C4-2B (cell line): ENCODE data around the gene ZNF692.

Experiments
- ZFX ChIP-seq: fragments of 450-650 bp; IDR thresholded peaks from 2 replicates; pipeline ENCODE4 v1.6.1; 2017
- TF ChIP-seq, protein P1 (sequence below): fragments of 450-650 bp; conservative IDR thresholded peaks from 2 replicates; pipeline ENCODE4 v1.5.1; 2017; ENCODE audit warnings: mild to moderate bottlenecking

DNA sequence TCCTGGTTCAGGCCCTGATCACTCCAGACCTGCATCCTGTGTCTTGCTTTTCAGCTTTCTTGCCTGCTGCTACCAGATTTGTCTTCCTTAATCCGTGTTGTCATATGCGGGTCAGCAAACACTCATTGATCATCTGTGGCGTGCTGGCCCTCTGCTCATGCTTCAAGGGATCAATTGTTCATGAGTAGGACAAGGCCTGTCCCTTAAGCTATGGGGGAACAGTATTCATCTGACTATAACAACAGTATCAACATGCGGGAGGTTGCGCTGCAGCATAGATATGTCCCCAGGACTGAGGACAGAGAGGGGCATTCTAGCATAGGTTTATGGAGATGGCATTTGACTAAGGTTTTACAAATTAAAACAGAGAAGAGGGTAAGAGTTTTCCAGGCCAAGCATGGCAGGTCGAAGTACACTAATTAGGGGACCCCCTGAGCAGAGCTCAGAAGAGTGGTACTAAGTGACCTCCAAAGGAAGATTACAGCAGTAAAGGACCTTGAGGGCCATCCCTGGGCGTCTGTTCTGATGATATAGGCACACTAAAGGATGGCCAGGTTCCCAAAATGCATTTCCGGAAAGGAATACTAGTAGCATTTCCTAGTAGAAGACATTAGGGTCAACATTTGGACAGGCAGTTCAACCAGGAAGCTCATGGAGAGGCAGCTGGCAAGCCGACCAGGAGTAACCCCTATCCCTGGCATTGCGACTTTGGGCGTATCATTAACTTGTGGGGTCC, 21.7 kb downstream of the ZNF692 start:
- TF ChIP-seq, protein P1, sequence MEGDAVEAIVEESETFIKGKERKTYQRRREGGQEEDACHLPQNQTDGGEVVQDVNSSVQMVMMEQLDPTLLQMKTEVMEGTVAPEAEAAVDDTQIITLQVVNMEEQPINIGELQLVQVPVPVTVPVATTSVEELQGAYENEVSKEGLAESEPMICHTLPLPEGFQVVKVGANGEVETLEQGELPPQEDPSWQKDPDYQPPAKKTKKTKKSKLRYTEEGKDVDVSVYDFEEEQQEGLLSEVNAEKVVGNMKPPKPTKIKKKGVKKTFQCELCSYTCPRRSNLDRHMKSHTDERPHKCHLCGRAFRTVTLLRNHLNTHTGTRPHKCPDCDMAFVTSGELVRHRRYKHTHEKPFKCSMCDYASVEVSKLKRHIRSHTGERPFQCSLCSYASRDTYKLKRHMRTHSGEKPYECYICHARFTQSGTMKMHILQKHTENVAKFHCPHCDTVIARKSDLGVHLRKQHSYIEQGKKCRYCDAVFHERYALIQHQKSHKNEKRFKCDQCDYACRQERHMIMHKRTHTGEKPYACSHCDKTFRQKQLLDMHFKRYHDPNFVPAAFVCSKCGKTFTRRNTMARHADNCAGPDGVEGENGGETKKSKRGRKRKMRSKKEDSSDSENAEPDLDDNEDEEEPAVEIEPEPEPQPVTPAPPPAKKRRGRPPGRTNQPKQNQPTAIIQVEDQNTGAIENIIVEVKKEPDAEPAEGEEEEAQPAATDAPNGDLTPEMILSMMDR, result no peak
- TF ChIP-seq ZFX, result no peak
